ENCODE measurements around the gene DCC.

DNA sequence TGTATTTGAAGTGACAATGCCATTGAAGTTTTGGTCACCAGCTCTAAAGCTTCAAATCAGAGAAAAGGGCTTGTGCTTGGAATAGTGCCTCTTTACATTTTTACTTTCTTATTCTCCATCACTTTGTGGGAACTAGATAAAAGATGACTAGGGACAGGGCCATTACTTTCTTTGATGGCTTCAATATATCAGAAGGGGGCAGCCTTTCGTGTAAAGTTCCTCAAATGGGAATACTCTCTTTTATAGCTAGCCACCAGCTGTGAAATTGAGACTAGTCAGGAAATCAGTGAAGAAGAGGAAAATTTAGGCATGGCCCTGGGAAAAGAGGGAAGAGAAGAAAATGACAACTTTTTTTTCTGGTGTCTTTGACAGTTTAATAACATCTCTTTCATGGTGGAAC, 242.5 kb downstream of the DCC start:
- TF ChIP-seq, protein P1, sequence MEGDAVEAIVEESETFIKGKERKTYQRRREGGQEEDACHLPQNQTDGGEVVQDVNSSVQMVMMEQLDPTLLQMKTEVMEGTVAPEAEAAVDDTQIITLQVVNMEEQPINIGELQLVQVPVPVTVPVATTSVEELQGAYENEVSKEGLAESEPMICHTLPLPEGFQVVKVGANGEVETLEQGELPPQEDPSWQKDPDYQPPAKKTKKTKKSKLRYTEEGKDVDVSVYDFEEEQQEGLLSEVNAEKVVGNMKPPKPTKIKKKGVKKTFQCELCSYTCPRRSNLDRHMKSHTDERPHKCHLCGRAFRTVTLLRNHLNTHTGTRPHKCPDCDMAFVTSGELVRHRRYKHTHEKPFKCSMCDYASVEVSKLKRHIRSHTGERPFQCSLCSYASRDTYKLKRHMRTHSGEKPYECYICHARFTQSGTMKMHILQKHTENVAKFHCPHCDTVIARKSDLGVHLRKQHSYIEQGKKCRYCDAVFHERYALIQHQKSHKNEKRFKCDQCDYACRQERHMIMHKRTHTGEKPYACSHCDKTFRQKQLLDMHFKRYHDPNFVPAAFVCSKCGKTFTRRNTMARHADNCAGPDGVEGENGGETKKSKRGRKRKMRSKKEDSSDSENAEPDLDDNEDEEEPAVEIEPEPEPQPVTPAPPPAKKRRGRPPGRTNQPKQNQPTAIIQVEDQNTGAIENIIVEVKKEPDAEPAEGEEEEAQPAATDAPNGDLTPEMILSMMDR (IDR thresholded peaks at IDR 0.05; ENCODE audit: control extremely low read depth in 1 of 3, insufficient read depth in 1 of 3, low read depth in 1 of 3, low read length in 3 of 3), result peak in 1 of 3 experiments; percentile 24; a peak in 1 of 4 replicates
- TF ChIP-seq EP300 (IDR thresholded peaks at IDR 0.05; ENCODE audit: borderline replicate concordance in 1 of 2, low read depth in 2 of 2, low read length in 2 of 2), result no peak
- TF ChIP-seq CEBPB (IDR thresholded peaks at IDR 0.05; ENCODE audit: low read depth, low read length), result no peak
- TF ChIP-seq POLR2A (IDR thresholded peaks at IDR 0.05; ENCODE audit: control extremely low read depth in 1 of 2, low read depth in 2 of 2, low read length in 2 of 2), result no peak
- no peak for TF ChIP-seq SP2 (IDR thresholded peaks at IDR 0.05; ENCODE audit: low read length)
- TF ChIP-seq KDM1A (IDR thresholded peaks at IDR 0.05; ENCODE audit: borderline replicate concordance, low read length), result no peak
- TF ChIP-seq CREB1 (IDR thresholded peaks at IDR 0.05), result no peak
- no peak for TF ChIP-seq CHD2 (IDR thresholded peaks at IDR 0.05; ENCODE audit: low read length)
- TF ChIP-seq, protein P2, sequence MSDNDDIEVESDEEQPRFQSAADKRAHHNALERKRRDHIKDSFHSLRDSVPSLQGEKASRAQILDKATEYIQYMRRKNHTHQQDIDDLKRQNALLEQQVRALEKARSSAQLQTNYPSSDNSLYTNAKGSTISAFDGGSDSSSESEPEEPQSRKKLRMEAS (IDR thresholded peaks at IDR 0.05), result no peak
- TF ChIP-seq, protein P3, sequence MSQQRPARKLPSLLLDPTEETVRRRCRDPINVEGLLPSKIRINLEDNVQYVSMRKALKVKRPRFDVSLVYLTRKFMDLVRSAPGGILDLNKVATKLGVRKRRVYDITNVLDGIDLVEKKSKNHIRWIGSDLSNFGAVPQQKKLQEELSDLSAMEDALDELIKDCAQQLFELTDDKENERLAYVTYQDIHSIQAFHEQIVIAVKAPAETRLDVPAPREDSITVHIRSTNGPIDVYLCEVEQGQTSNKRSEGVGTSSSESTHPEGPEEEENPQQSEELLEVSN (IDR thresholded peaks at IDR 0.05), result no peak

Data from H1 (cell line).